IMR-90 (cell line): ENCODE measurements around the gene ZAP70. TPM values are rescaled to one million over a fixed set of nuclear protein-coding genes. Genes with fewer than 3 reads are reported as not detected.

Source experiments
- ATAC-seq: fragments of 200-7000 bp; cut with Tn5 transposase; 2 replicates; pipeline ENCODE4 v1.9.1; 2020; ENCODE audit warnings: low read depth, mild to moderate bottlenecking, moderate library complexity
- BruUV-seq: library from RNA; stranded (reverse); fragments of 400-500 nt; replicated peaks from 2 replicates; lab custom pipeline; 2021; lab: Mats Ljungman, UMichigan
- CTCF ChIA-PET: fragments of 300-600 bp; formaldehyde crosslinking; extraction: SDS; loops from one replicate; lab custom pipeline; 2021; ENCODE audit warnings: antibody characterized with exemption; lab: Yijun Ruan, JAX
- POLR2A ChIA-PET: fragments of 300-600 bp; sonication (Branson Sonifier 250); formaldehyde crosslinking; loops from one replicate; lab custom pipeline; 2022; ENCODE audit warnings: antibody characterized with exemption; ENCODE audit not compliant: unreplicated experiment; lab: Charles Lee
- DNase-seq: peaks from one replicate; pipeline ENCODE4 v3.0.0; 2013
- H2AFZ ChIP-seq: replicated peaks from 2 replicates; pipeline ENCODE3; 2013; ENCODE audit warnings: low read length, mild to moderate bottlenecking; ENCODE audit not compliant: poor library complexity
- H2AK5ac ChIP-seq: 2 replicates; pipeline ENCODE4 v1.6.1; 2013; ENCODE audit warnings: low read depth, low read length, inconsistent platforms
- H2AK9ac ChIP-seq: replicated peaks from 2 replicates; pipeline ENCODE3; 2013; ENCODE audit warnings: mild to moderate bottlenecking, low read depth, low read length, moderate library complexity; ENCODE audit not compliant: poor library complexity
- H2BK120ac ChIP-seq: 2 replicates; pipeline ENCODE4 v1.6.1; 2013; ENCODE audit warnings: low read depth, low read length, inconsistent platforms
- H2BK15ac ChIP-seq: 3 replicates; pipeline ENCODE4 v1.6.1; 2013; ENCODE audit warnings: low read depth, low read length, inconsistent platforms
- H2BK20ac ChIP-seq: 2 replicates; pipeline ENCODE4 v1.6.1; 2013; ENCODE audit warnings: low read depth, mild to moderate bottlenecking, inconsistent platforms, low read length, moderate library complexity
- H2BK5ac ChIP-seq: 2 replicates; pipeline ENCODE4 v1.6.1; 2013; ENCODE audit warnings: mild to moderate bottlenecking, low read depth, low read length, inconsistent platforms; ENCODE audit not compliant: poor library complexity, severe bottlenecking
- H3K14ac ChIP-seq: replicated peaks from 2 replicates; pipeline ENCODE4 v1.6.1; 2013; ENCODE audit warnings: low read depth, low read length, inconsistent platforms
- H3K18ac ChIP-seq: 2 replicates; pipeline ENCODE4 v1.6.1; 2013; ENCODE audit warnings: low read depth, low read length, control low read depth
- H3K23ac ChIP-seq: 2 replicates; pipeline ENCODE4 v1.6.1; 2013; ENCODE audit warnings: low read depth, low read length, inconsistent platforms
- H3K27ac ChIP-seq: 2 replicates; pipeline ENCODE4 v1.5.1; 2013; ENCODE audit warnings: mild to moderate bottlenecking, control low read depth, low read length; ENCODE audit not compliant: insufficient read depth
- H3K27me3 ChIP-seq: 2 replicates; pipeline ENCODE4 v1.6.1; 2013; ENCODE audit warnings: low read length; ENCODE audit not compliant: control insufficient read depth, insufficient read depth
- H3K36me3 ChIP-seq: 2 replicates; pipeline ENCODE4 v1.6.1; 2013; ENCODE audit warnings: low read length, mixed read lengths; ENCODE audit not compliant: control insufficient read depth, insufficient read depth
- H3K4ac ChIP-seq: 2 replicates; pipeline ENCODE4 v1.6.1; 2013; ENCODE audit warnings: low read depth, low read length, inconsistent platforms
- H3K4me1 ChIP-seq: 2 replicates; pipeline ENCODE4 v1.6.1; 2013; ENCODE audit warnings: low read length, mixed read lengths; ENCODE audit not compliant: control insufficient read depth, insufficient read depth
- H3K4me2 ChIP-seq: 2 replicates; pipeline ENCODE4 v1.6.1; 2013; ENCODE audit warnings: low read depth, mild to moderate bottlenecking, control low read depth, low read length, moderate library complexity
- H3K4me3 ChIP-seq: 2 replicates; pipeline ENCODE4 v1.5.1; 2013; ENCODE audit warnings: low read depth, mild to moderate bottlenecking, control low read depth, low read length, moderate library complexity; ENCODE audit not compliant: insufficient read depth
- H3K56ac ChIP-seq: 2 replicates; pipeline ENCODE4 v1.6.1; 2013; ENCODE audit warnings: low read length, inconsistent platforms; ENCODE audit not compliant: insufficient read depth; ENCODE audit errors: extremely low read depth
- H3K79me1 ChIP-seq, 2 experiments: 2 replicates each; pipeline ENCODE4 v1.6.1; 2013; ENCODE audit warnings: low read length in 2 of 2, inconsistent platforms in 1 of 2, low read depth in 1 of 2
- H3K9ac ChIP-seq: 2 replicates; pipeline ENCODE4 v1.6.1; 2013; ENCODE audit warnings: low read depth, low read length, control low read depth
- H3K9me1 ChIP-seq: 2 replicates; pipeline ENCODE4 v1.6.1; 2013; ENCODE audit warnings: low read length, inconsistent platforms; ENCODE audit not compliant: insufficient read depth
- H3K9me3 ChIP-seq: 2 replicates; pipeline ENCODE4 v1.6.1; 2013; ENCODE audit warnings: low read length; ENCODE audit not compliant: control insufficient read depth, insufficient read depth
- H4K20me1 ChIP-seq: 2 replicates; pipeline ENCODE4 v1.6.1; 2013; ENCODE audit warnings: low read length, inconsistent platforms; ENCODE audit not compliant: insufficient read depth
- H4K5ac ChIP-seq: 2 replicates; pipeline ENCODE4 v1.6.1; 2013; ENCODE audit warnings: mild to moderate bottlenecking, low read depth, low read length, control low read depth
- H4K8ac ChIP-seq, 2 experiments: 2 replicates each; pipeline ENCODE4 v1.6.1; 2013; ENCODE audit warnings: low read depth in 2 of 2, low read length in 2 of 2, control low read depth in 1 of 2, inconsistent platforms in 1 of 2
- H4K91ac ChIP-seq: 2 replicates; pipeline ENCODE4 v1.6.1; 2013; ENCODE audit warnings: low read depth, low read length, inconsistent platforms; ENCODE audit not compliant: insufficient read depth
- MAZ ChIP-seq: IDR thresholded peaks from 2 replicates; pipeline ENCODE4 v1.6.1; 2012; ENCODE audit warnings: low read depth, mild to moderate bottlenecking, low read length, improper control_type of control experiment, moderate library complexity, borderline replicate concordance
- NFE2L2 ChIP-seq: fragments of 150-350 bp; IDR thresholded peaks from 2 replicates; pipeline ENCODE4 v1.6.1; 2016; ENCODE audit warnings: low read depth, mild to moderate bottlenecking, low read length
- RCOR1 ChIP-seq: IDR thresholded peaks from 2 replicates; pipeline ENCODE4 v1.6.1; 2012; ENCODE audit warnings: mild to moderate bottlenecking, low read length, improper control_type of control experiment; ENCODE audit not compliant: insufficient replicate concordance
- RFX5 ChIP-seq: IDR thresholded peaks from 2 replicates; pipeline ENCODE4 v1.8.0; 2012; ENCODE audit warnings: low read depth, mild to moderate bottlenecking, low read length, moderate library complexity
- WGBS, 2 experiments: methylation state at CpG; one replicate each; pipeline versions ENCODE4 v1.1.5 to v1.1.7; 2013; ENCODE audit warnings: missing lambda C conversion rate in 2 of 2; ENCODE audit not compliant: insufficient read length in 1 of 2; ENCODE audit errors: extremely low coverage in 2 of 2; 5-methylcytosine and 5-hydroxymethylcytosine counted together
- dilution Hi-C: fragments of 300-500 bp; cut with HindIII; formaldehyde crosslinking; loops from one replicate; pipeline ENCODE4 v1.14.3; 2018; ENCODE audit warnings: low sequenced_read_pairs; ENCODE audit not compliant: unreplicated experiment
- in situ Hi-C: fragments of 300-500 bp; cut with MboI; formaldehyde crosslinking; loops from 3 replicates; pipeline ENCODE4 v1.14.3; 2019; ENCODE audit warnings: low sequenced_read_pairs, inconsistent platforms, mixed read lengths
- intact Hi-C: fragments of 100-400 bp; cut with micrococcal nuclease; formaldehyde crosslinking; loops from 2 replicates; pipeline ENCODE4 v1.10.0; 2022
- polyA plus RNA-seq, 3 experiments: library from polyadenylated mRNA; depleted of rRNA; stranded (reverse); fragments of >200 nt; gene quantifications; 2 replicates each; pipeline ENCODE4 v1.2.3, GENCODE V29; 2012; ENCODE audit warnings: low replicate concordance in 1 of 3
- total RNA-seq: library from RNA; depleted of rRNA; stranded (reverse); fragments of >200 nt; gene quantifications from 2 replicates; pipeline ENCODE4 v1.2.3, GENCODE V29; 2012

ZAP70 gene
- total and polyA plus RNA-seq, 2 of the 4 experiments (the other 2 are of a cell fraction) = under 0.01 to 0.09 TPM

GRCh38 chr2:97706708-97707345, 6.5 kb upstream of the ZAP70 start:
- TF ChIP-seq NFE2L2 = no peak
- TF ChIP-seq MAZ = no peak
- TF ChIP-seq RFX5 = no peak
- TF ChIP-seq RCOR1 = no peak
- no peak overlapping the region for H3K56ac ChIP-seq
- no peaks in the 10 kb centered on the region for H3K79me1 ChIP-seq
- dilution Hi-C loops (no loop called here), intact Hi-C loops (loop anchor here (10.0 kb wide), 2 partner anchors 58 to 1128 kb away; no protein-coding TSS in a partner anchor), in situ Hi-C loops (loop anchor here (10.0 kb wide), 1 partner anchor 678 kb away; no protein-coding TSS in a partner anchor)
- DNase-seq (no peak), ATAC-seq (no peak)
- H4K5ac ChIP-seq = no peak overlapping the region
- H4K91ac ChIP-seq = no peak overlapping the region
- H2AK9ac ChIP-seq = no peak overlapping the region
- 14% methylated on average over 5 of the region's 11 CpGs; no CpG with 5 or more reads in 1 of the 2 experiments for WGBS, 2 experiments
- H3K9ac ChIP-seq = no peak overlapping the region
- no TSS peak for BruUV-seq
- H3K14ac ChIP-seq = no peak overlapping the region
- POLR2A ChIA-PET = no interaction called here
- no peak overlapping the region for H3K4ac ChIP-seq
- H2BK20ac ChIP-seq = no peak overlapping the region
- no peak overlapping the region for H3K4me3 ChIP-seq
- H2AK5ac ChIP-seq = no peak overlapping the region
- H3K4me1 ChIP-seq = no peaks in the 10 kb centered on the region
- H3K36me3 ChIP-seq = no peaks in the 10 kb centered on the region
- no peak overlapping the region for H2BK15ac ChIP-seq
- H3K4me2 ChIP-seq = no peak overlapping the region
- no peak overlapping the region for H2BK120ac ChIP-seq
- no peak overlapping the region for H2BK5ac ChIP-seq
- H3K9me1 ChIP-seq = no peaks in the 10 kb centered on the region
- H3K18ac ChIP-seq = no peak overlapping the region
- no peaks in the 10 kb centered on the region for H3K9me3 ChIP-seq
- no peaks in the 10 kb centered on the region for H4K20me1 ChIP-seq
- H2AFZ ChIP-seq = no peak overlapping the region
- H3K27me3 ChIP-seq = peaks cover 16% of the 10 kb centered on the region
- CTCF ChIA-PET = interaction anchor here (1.1 kb wide), 1 partner anchor 116 kb away, joined by 3 read pairs; no protein-coding TSS in a partner anchor
- H3K27ac ChIP-seq = no peak overlapping the region
- no peak overlapping the region for H4K8ac ChIP-seq
- no peak overlapping the region for H3K23ac ChIP-seq
